Activated naive CD8-positive, alpha-beta T cell treated with anti-CD3 and anti-CD28 coated beads for 36 hours (primary cell): ENCODE measurements around the gene RMP24.
A peak's percentile ranks its signal among the peaks of the same experiment; 100 is the strongest.
"Not testable (repeated sequence)": the region's sequence is repeated elsewhere in the genome, so short reads cannot be mapped to it uniquely, and the experiment has no call there.

ENCODE experiments used
- DNase-seq: peaks from one replicate; pipeline ENCODE4 v3.0.0; 2021
- H3K27ac Mint-ChIP-seq: one replicate; pipeline ENCODE4 v1.8.0; 2022; ENCODE audit warnings: mild to moderate bottlenecking, moderate library complexity, mixed read lengths
- H3K27me3 Mint-ChIP-seq: one replicate; pipeline ENCODE4 v1.8.0; 2022; ENCODE audit warnings: mild to moderate bottlenecking, mixed read lengths
- H3K36me3 Mint-ChIP-seq: one replicate; pipeline ENCODE4 v1.8.0; 2021; ENCODE audit warnings: mild to moderate bottlenecking, mixed read lengths
- H3K4me1 Mint-ChIP-seq: one replicate; pipeline ENCODE4 v1.8.0; 2021; ENCODE audit warnings: mixed read lengths
- H3K4me3 Mint-ChIP-seq: one replicate; pipeline ENCODE4 v1.8.0; 2022; ENCODE audit warnings: mild to moderate bottlenecking, moderate library complexity, mixed read lengths
- H3K9me3 Mint-ChIP-seq: one replicate; pipeline ENCODE4 v1.8.0; 2022; ENCODE audit warnings: mixed read lengths

Gene RMP24

DNA sequence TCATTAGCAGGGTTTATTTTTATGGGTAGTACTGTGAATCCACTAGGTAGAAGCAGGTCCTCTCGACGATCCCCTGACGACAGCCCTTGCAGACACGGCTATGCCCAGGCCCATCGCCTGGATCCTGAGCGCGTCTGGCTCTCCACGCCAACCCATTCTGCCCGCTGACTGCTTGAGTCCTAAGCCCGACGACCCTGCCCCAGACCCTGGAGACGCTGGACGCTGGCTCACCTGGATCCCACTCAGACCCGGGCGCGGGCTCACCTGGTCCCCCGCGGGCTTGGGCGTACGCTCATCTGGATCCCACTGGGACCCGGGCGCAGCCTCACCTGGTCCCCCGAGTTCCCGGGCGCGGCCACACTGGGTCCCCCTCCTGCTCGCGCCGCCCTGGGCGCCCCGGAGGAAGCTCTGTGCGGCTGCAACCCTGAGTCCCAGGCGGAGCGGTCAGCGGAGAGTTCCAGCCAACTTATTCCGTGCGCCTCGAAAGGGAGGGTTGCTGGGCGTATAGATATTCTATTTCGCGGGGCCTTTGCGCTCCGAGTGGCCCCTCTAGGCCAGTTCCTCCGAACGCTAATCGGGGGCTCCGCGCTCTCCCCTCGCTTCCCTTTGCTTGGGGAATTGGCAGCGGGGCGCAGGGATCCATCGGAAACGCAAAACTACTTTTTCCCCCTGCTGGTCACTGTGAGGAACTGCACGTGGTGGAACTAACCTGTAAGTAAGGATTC is 22.4 kb upstream of the RMP24 start:
- no peak overlapping the region for H3K27ac Mint-ChIP-seq
- no peaks in the 10 kb centered on the region for H3K9me3 Mint-ChIP-seq
- H3K27me3 Mint-ChIP-seq: peaks cover 23% of the 10 kb centered on the region
- H3K4me1 Mint-ChIP-seq: peaks cover 6% of the 10 kb centered on the region
- H3K36me3 Mint-ChIP-seq: no peaks in the 10 kb centered on the region
- H3K4me3 Mint-ChIP-seq: peak overlapping the region; percentile 75
- peak; percentile 40 for DNase-seq

DNA sequence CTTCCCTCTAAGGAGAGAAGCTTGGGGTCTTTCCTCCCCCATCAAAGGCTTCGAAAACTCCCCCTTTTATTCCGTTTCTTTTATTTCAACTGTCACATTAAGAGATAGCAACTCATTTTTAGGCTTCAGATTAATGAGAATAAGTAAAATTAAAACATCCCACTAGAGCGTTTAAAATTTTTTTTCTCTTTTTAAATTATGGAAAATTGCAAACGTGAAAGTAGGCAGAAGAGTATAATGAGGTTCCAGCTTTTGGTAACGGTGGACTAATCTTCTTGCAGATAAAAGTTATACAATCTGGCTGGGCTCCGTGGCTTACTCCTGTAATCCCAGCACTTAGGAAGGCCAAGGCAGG is 21.9 kb upstream of the RMP24 start:
- Mint-ChIP-seq H3K4me3 (peak overlapping the region; percentile 75), H3K27ac (no peak overlapping the region), H3K27me3 (peaks cover 23% of the 10 kb centered on the region), H3K9me3 (no peaks in the 10 kb centered on the region), H3K4me1 (peaks cover 6% of the 10 kb centered on the region), H3K36me3 (no peaks in the 10 kb centered on the region)
- DNase-seq: no peak

DNA sequence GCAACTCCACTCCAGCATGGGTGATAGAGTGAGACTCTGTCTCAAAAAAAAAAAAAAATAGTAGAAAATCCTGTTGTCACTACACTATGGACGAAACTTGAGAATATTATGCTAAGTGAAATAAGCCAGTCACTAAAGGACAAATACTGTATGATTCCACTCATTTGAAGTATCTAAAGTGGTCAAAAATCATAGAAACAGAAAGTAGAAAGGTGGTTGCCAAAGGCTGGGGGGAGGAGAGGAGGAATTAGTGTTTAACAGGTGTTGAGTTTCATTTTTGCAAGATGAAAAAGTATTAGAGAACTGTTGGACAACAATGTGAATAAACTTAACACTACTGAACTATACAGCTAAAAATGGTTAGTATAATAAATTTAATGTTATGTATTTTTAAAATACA is 18.8 kb upstream of the RMP24 start:
- Mint-ChIP-seq H3K27me3 (peaks cover 48% of the 10 kb centered on the region), H3K36me3 (peaks cover 1% of the 10 kb centered on the region), H3K4me3 (no peak overlapping the region), H3K27ac (no peak overlapping the region), H3K4me1 (peaks cover 6% of the 10 kb centered on the region), H3K9me3 (no peaks in the 10 kb centered on the region)
- no peak for DNase-seq

DNA sequence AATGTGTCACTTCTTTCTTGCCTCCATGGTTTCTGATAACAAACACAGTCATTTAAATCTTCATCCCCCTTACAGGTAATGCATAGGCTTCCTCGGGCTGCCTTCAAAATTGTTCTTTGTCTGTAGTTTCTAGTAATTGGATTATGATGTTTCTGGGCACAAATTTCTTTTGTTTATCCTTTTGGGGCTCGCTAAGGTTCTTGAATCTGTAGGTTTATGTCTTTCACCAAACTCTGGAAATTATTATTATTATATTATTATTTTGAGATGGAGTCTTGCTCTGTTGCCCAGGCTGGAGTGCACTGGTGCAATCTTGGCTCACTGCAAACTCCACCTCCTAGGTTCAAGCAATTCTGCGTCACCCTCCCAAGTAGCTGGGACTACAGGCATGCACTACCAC is 16.3 kb upstream of the RMP24 start:
- H3K27ac Mint-ChIP-seq: no peak overlapping the region
- no peak overlapping the region for H3K4me3 Mint-ChIP-seq
- H3K36me3 Mint-ChIP-seq: peaks cover 1% of the 10 kb centered on the region
- H3K27me3 Mint-ChIP-seq: peaks cover 45% of the 10 kb centered on the region
- H3K4me1 Mint-ChIP-seq: no peaks in the 10 kb centered on the region
- H3K9me3 Mint-ChIP-seq: peaks cover 7% of the 10 kb centered on the region
- no peak for DNase-seq

DNA sequence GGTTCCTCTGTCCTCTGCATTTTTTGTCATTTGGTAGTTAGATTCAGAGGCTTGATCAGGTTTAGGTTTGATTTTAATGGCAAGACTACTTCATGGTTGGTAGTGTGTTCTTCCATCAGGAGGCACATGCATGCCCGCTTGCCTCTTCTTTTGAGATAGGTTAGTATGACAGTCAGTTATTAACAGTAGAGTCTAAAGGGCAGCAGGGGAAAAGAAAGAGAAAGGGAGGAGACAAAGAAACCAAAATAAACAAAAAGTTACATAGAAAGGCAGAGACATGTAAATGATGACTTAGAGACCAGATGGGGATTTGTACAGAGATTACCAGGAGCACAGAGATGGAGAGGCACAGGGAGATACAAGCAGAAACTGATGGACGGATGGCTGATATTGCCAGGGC is 10.2 kb upstream of the RMP24 start:
- peaks cover 24% of the 10 kb centered on the region for H3K27me3 Mint-ChIP-seq
- H3K36me3 Mint-ChIP-seq: peaks cover 2% of the 10 kb centered on the region
- H3K4me1 Mint-ChIP-seq: peaks cover 7% of the 10 kb centered on the region
- H3K27ac Mint-ChIP-seq: no peak overlapping the region
- DNase-seq: no peak
- no peak overlapping the region for H3K4me3 Mint-ChIP-seq
- peaks cover 7% of the 10 kb centered on the region for H3K9me3 Mint-ChIP-seq

DNA sequence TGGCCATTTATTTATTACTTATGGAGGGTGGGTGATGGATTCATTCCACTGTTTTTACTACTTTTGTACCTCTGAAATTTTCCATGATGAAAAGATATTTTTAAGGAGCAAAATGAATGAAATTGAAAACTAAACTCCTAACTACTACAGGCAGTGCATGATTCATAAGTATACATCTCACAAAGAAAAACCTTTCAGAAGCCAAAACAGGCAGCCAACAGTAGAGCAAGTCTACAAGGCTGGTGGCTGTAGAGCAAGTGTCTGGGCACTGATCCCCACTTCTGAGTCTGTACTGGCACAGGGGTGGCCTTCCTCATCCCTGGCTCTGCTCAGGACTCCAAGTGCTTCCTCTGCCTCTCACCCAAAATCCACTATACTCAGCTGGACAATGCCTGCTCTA is 8.2 kb upstream of the RMP24 start:
- Mint-ChIP-seq H3K27me3 (peaks cover 4% of the 10 kb centered on the region), H3K27ac (no peak overlapping the region), H3K4me3 (no peak overlapping the region), H3K36me3 (peaks cover 5% of the 10 kb centered on the region), H3K9me3 (peaks cover 5% of the 10 kb centered on the region), H3K4me1 (peaks cover 11% of the 10 kb centered on the region)
- no peak for DNase-seq

DNA sequence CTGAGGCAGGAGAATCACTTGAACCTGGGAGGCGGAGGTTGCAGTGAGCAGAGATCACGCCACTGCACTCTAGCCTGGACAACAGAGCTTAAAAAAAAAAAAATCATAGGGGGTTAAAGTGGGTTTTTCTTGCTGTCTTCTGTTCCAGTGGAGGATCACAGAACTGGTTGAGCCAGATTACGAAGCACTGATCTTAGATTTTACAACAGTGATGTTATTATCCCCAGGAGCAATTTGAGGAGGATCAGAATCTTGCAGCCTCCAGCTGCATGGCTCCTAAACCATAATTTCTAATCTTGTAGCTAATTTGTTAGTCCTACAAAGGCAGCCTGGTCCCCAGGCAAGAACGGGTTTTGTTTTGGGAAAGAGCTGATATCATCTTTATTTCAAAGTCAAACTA is 4.6 kb upstream of the RMP24 start:
- H3K4me3 Mint-ChIP-seq, H3K36me3 Mint-ChIP-seq, H3K27ac Mint-ChIP-seq, H3K27me3 Mint-ChIP-seq, H3K9me3 Mint-ChIP-seq, DNase-seq: not testable (repeated sequence)
- H3K4me1 Mint-ChIP-seq: peaks cover 27% of the 10 kb centered on the region

DNA sequence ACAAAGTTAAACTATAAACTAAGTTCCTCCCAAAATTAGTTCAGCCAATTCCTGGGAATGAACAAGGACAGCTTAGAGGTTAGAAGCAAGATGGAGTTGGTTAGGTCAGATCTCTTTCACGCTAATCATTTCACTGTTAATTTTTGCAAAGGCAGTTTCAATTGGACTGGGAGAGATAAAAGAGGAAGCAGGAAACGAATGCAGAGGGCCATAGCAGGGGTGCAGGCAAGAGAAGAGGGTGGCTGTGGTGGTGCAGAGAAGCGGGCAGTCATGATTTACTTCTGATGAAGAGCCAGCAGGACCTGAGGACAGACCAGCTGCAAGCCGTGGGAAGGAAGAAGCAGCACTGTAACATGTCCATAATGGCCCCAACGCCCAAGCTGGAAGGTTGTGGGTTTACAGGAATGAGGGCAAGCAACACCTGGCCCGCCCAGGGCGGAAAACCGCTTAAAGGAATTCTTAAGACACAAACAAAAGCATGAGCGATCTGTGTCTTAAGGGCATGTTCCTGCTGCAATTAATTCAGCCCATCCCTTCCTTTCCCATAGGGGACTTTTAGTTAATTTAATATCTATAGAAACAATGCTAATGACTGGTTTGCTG is 4.1 kb upstream of the RMP24 start:
- no peak overlapping the region for H3K4me3 Mint-ChIP-seq
- peaks cover 14% of the 10 kb centered on the region for H3K36me3 Mint-ChIP-seq
- peaks cover 29% of the 10 kb centered on the region for H3K4me1 Mint-ChIP-seq
- DNase-seq: no peak
- no peaks in the 10 kb centered on the region for H3K27me3 Mint-ChIP-seq
- H3K27ac Mint-ChIP-seq: no peak overlapping the region
- no peaks in the 10 kb centered on the region for H3K9me3 Mint-ChIP-seq

DNA sequence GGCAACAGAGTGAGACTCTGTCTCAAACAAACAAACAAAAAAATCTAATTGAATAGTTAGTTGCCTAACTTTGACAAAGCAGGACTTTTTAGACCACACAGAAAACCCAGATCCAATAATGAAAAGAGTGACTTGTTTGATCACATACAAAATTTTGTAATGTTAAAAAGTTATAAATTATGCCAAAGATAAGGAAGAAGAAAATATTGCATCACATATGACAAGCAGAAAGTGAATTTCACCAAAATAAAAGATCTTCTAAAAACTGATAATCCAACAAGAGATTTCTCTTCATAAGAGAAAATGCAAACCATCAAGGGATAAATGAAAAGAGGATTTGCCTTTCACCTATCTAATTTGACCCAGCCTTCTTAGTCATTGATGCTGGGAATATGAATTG is 2.8 kb upstream of the RMP24 start:
- no peaks in the 10 kb centered on the region for H3K27me3 Mint-ChIP-seq
- H3K9me3 Mint-ChIP-seq: no peaks in the 10 kb centered on the region
- H3K4me1 Mint-ChIP-seq: peaks cover 33% of the 10 kb centered on the region
- peaks cover 22% of the 10 kb centered on the region for H3K36me3 Mint-ChIP-seq
- no peak for DNase-seq
- peak overlapping the region; percentile 14 for H3K27ac Mint-ChIP-seq
- peak overlapping the region; percentile 26 for H3K4me3 Mint-ChIP-seq

DNA sequence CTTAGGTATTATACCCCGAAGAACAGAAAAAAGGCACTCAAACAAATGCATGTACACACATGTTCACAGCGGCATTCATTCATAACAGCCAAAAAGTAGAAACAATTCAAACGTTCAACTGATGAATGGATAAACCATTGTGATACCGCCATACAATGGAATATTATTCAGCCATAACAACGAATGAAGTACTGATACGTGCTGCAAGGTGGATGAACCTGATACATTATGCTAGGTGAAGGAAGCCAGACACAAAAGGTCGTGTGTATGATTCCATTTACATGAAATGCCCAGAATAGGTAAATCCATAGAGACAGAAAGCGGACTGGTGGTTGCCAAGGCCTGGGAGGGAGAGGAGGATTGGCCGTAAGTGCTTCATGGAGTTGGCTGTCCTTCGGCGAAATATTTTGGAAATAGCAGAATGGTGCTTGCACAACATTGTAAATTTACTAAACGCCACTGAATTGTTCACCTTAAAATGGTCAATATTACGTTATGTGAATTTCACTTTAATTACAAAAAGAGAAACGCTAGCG is 750 bp upstream of the RMP24 start:
- H3K4me1 Mint-ChIP-seq: peaks cover 41% of the 10 kb centered on the region
- H3K4me3 Mint-ChIP-seq: peak overlapping the region; percentile 96
- no peak for DNase-seq
- H3K36me3 Mint-ChIP-seq: peaks cover 31% of the 10 kb centered on the region
- no peaks in the 10 kb centered on the region for H3K27me3 Mint-ChIP-seq
- H3K9me3 Mint-ChIP-seq: no peaks in the 10 kb centered on the region
- H3K27ac Mint-ChIP-seq: peak overlapping the region; percentile 95

DNA sequence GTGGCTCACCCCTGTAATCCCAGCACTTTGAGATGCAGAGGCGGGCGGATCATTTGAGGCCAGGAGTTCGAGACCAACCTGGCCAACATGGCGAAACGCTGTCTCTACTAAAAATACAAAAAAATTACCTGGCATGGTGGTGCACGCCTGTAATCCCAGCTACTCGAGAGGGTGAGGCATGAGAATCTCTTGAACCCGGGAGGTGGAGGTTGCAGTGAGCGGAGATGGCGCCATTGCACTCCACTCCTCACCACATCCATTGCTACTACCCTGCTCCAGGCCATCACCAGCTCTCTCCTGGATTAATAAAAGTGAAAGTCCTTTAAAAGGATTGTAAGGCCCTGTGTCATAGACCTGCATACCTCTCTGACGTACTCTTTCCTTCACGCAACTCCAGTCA is 1.2 kb downstream of the RMP24 start:
- Mint-ChIP-seq H3K4me1 (peaks cover 38% of the 10 kb centered on the region), H3K4me3 (peak overlapping the region; percentile 96), H3K27me3 (no peaks in the 10 kb centered on the region), H3K27ac (peak overlapping the region; percentile 93), H3K36me3 (peaks cover 44% of the 10 kb centered on the region), H3K9me3 (no peaks in the 10 kb centered on the region)
- no peak for DNase-seq

DNA sequence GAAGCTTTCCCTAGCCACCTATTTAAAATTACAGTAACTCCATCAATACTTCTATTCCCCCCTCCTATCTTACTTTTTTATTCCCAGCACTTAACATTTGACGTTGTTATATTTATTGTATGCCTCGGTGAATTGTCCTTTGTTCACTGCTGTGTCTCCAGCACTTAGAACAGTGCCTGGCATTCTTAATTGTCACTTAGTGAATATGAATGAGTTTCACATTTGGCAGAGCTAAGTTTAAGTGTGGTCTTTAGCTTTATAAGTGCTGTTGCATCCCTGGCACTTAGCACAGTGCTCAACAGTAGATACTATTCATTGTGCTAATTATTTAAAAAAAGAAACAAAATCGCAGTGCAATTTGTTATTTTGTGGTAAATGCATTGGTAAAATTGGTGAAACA is 1.7 kb downstream of the RMP24 start:
- Mint-ChIP-seq H3K36me3 (peaks cover 46% of the 10 kb centered on the region), H3K27me3 (no peaks in the 10 kb centered on the region), H3K9me3 (no peaks in the 10 kb centered on the region), H3K27ac (peak overlapping the region; percentile 93), H3K4me1 (peaks cover 38% of the 10 kb centered on the region), H3K4me3 (peak overlapping the region; percentile 96)
- no peak for DNase-seq

DNA sequence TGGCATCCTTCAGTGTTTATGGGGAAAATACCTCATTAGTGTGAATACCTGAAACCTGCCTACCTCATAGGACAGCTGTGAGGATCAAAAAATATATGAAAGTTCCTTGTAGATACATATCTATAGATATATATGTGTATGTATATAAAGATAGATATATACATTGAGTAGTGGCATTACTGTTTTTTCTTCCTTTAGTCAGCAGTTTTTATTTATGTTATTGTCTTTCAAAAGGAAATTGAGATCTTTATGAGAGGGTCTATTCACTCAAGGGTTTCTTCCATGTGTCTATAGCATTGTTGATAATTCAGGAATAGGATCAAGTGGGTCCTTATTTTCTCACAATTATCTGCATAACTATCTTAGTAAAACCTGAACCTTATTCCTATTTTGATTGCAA is 6.6 kb downstream of the RMP24 start:
- no peak overlapping the region for H3K27ac Mint-ChIP-seq
- peaks cover 56% of the 10 kb centered on the region for H3K36me3 Mint-ChIP-seq
- H3K9me3 Mint-ChIP-seq: peaks cover 3% of the 10 kb centered on the region
- peaks cover 13% of the 10 kb centered on the region for H3K4me1 Mint-ChIP-seq
- no peak for DNase-seq
- H3K27me3 Mint-ChIP-seq: no peaks in the 10 kb centered on the region
- H3K4me3 Mint-ChIP-seq: no peak overlapping the region

DNA sequence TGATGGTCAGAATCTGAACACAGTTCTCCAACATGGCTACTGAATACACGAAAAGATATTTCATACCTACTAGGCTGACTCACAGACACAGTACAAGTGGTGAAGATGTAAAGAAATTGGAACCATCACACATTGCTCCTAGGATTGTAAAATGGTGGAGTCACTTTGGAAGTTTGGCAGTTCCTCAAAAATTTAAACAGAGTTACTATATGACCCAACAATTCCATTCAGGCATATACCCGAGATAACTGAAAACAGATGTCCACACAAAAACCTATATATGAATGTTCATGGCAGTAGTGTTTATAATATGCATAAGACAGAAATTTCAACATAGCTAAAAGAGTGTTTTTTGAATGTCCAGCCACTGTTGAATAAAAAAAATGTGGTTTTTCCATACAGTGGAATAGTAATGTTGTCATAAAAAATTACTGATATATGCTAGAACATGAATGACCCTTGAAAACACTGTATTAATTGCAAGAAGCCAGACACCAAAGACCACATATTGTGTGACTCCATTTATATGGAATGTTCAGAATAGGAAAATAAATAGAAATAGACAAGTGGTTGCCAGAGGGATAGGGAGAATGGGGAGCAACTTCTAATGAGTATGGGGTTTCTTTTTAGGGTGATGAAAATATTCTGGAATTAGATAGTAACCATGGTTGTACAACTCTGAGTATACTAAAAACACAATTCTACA is 10.1 kb downstream of the RMP24 start:
- peaks cover 3% of the 10 kb centered on the region for H3K9me3 Mint-ChIP-seq
- no peaks in the 10 kb centered on the region for H3K27me3 Mint-ChIP-seq
- no peak for DNase-seq
- no peak overlapping the region for H3K4me3 Mint-ChIP-seq
- H3K4me1 Mint-ChIP-seq: no peaks in the 10 kb centered on the region
- peaks cover 44% of the 10 kb centered on the region for H3K36me3 Mint-ChIP-seq
- H3K27ac Mint-ChIP-seq: no peak overlapping the region

DNA sequence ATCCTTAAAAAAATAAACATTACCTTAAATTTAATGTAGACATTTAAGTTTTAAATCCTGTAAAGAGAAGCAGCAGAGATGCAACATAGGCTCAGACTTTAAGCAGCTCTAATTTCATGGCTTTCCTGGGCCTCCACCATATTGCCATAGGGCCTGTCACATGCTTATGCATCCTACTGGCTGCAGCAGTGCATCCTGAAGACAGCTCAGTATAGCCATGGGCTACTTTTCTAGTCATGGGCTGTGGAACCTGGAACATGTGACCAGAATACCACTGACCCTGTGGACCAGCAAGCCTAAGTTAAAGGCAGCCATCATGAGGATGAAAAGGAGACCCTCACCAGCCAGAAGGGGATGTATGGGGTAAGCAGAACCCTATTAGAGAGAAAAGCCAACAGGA is 10.7 kb downstream of the RMP24 start:
- Mint-ChIP-seq H3K4me1 (no peaks in the 10 kb centered on the region), H3K27ac (no peak overlapping the region), H3K27me3 (no peaks in the 10 kb centered on the region), H3K9me3 (peaks cover 3% of the 10 kb centered on the region), H3K4me3 (no peak overlapping the region), H3K36me3 (peaks cover 39% of the 10 kb centered on the region)
- no peak for DNase-seq
